SIG-M5 treated with dmso at 0.1 percent for 504 hours (cell line): ENCODE measurements around the gene PDK1.
"Not testable (repeated sequence)": the region's sequence is repeated elsewhere in the genome, so short reads cannot be mapped to it uniquely, and the experiment has no call there.

Experiments
- DNase-seq: peaks from one replicate; lab custom pipeline; 2025; ENCODE audit not compliant: unreplicated experiment; lab: John Stamatoyannopoulos, UW

The PDK1 gene

DNA sequence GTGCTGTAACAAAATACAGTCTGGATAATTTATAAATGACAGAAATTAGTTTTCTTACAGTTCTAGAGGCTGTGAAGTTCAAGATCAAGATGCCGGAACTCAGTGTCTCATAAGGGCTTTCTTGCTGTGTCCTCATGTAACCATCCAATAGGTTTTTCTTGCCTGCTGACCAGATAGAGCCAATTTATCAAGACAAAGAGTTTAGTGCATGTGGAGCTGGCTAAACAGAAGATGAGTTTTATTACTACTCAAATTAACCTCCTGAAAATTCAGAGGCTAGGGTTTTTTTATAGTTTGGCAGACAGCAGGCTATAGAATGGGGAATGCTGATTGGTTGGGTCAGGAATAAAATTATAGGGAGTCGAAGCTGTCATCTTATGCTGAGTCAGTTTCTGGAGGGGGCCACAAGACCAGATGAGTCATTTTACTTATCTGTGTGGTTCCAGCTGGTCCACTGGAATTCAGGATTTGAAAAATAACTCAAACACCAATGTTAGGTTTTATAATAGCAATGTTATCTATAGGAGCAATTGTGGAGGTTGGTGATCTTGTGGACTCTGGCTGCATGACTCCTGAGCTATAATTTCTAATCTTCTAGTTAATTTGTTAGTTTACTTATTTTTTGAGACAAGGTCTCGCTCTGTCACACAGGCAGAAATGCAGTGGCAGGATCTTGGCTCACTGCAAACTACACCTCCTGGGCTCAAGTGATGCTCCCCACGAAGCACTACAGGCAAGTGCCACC, 3.2 kb upstream of the PDK1 start:
- DNase-seq = no peak

DNA sequence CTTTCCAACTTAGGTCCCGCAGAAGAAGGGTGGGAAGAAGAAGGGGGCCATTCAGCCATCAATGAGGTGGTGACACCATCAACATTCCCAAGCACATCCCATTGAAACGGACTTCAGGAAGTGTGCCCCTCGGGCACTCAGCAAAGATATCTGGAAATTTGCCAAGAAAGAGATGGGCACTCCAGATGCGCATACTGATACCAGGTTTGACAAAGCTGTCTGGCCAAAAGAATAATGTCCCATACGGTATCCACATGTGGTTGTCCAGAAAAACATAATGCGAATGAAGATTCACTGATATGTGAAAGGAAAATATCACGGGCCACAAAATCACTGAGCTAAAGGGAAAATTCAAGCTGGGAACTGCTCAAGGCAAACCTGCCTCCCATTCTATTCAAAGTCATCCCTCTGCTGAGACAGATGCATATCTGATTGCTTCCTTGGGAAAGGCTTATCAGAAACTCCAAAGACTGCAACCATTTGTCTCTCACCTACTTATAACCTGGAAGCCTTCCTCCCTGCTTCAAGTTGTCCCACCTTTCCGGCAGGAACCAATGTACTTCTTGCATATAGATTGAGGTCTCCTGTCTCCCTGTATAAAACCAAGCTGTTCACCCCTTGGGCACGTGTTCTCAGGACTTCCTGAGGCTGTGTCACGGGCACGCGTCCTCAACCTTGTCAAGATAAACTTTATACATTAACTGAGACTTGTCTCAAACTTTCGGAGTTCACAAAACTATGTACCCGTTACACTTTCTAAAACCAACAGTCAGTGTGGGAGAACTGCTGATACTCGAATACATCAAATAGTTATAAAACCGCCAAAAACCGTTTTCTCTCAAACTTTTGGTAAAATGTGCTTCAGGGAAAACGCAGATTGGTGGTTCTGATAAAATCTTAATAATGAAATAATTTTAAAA, 1.3 kb upstream of the PDK1 start:
- no peak for DNase-seq

DNA sequence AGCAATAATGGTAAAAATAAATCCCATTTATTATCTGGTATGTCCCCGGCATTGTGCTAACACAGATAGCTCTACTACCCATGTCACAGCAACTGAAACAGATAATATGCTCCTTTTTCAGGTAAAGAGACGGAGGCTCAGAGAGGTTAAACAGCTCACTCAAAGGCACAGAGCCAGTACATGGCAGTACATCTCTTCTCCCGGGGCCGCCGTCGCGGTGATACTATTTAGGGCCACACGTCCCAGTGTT, 693 bp upstream of the PDK1 start:
- no peak for DNase-seq

GRCh38 chr2:172556284-172557033, 569 bp downstream of the PDK1 start:
- peak; percentile 75 for DNase-seq

- no peak for DNase-seq
Observed at GRCh38 chr2:172558372-172558771, 2.5 kb downstream of the PDK1 start.

- DNase-seq = no peak
Observed at GRCh38 chr2:172560721-172561120, 4.8 kb downstream of the PDK1 start.

DNA sequence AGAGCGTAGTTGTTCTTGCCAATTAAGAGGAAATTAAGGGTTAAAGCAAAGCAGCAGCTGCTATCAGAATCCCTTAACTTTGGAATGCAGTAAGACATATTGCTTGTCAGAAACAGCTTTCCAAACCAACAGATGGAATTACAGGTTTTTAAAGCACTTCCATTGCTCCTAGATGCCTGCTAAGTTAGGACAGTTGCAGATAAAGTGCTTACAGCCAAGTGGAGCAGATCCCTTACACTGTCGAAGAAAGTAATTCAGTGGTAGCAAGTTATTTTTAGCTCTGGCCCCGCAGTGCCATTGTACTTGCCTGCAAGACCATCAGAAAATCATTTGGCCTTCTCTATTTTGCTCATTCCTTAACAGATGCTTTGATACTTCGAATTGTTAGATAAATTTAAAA, 5.4 kb downstream of the PDK1 start:
- no peak for DNase-seq

DNA sequence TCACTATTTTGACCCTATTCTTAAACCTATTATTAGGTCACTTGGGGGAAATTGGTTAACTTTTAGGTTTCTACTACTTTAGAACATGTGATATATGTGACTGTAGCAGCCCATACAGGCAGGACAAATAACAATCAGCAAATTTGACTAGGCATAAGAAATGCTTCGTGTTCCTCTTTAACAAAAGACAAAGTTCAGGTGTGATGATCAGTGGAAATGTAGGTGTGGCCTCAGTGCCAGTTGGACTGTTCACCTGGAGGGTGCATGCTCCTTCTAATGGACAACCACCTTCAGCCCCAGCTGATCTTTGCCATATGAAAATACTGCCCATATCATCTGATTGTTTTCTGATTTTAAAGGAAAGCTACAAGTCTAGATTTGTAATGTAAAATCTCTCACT, 6.4 kb downstream of the PDK1 start:
- no peak for DNase-seq

DNA sequence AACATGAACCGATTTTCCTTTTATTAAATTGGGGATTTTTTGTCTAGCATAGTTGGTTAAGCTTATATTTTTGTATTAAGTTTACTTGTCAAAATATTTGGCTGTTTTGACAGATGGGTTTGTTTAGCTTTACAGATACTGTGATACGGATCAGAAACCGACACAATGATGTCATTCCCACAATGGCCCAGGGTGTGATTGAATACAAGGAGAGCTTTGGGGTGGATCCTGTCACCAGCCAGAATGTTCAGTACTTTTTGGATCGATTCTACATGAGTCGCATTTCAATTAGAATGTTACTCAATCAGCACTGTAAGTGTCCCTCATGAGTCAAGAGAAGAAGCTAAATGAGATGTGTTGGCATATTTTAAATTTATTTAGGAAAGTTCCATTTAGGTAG, 8.5 kb downstream of the PDK1 start:
- DNase-seq = no peak

GRCh38 chr2:172571245-172571644, 15.4 kb downstream of the PDK1 start:
- no peak for DNase-seq

- no peak for DNase-seq
Observed at GRCh38 chr2:172572981-172573380, 17.1 kb downstream of the PDK1 start.

DNA sequence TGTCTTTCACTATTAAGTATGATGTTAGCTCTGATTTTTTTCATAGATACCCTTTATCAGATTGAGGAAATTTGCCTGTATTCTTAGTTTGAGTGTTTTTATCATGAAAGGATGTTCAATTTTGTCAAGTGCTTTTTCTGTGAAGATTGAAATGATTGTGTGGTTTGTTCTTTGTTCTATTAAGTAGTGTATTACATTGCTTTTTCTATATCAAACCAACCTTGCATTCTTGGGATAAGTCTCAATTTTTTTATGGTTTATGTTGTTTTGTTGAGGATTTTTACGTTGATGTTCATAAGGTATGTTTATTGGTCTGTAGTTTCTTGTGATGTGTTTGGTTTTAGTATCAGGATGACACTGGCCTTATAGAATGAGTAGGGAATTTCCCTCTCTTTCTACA, 19.1 kb downstream of the PDK1 start:
- DNase-seq = no peak

- no peak for DNase-seq
Observed at GRCh38 chr2:172578054-172578453, 22.2 kb downstream of the PDK1 start.

DNA sequence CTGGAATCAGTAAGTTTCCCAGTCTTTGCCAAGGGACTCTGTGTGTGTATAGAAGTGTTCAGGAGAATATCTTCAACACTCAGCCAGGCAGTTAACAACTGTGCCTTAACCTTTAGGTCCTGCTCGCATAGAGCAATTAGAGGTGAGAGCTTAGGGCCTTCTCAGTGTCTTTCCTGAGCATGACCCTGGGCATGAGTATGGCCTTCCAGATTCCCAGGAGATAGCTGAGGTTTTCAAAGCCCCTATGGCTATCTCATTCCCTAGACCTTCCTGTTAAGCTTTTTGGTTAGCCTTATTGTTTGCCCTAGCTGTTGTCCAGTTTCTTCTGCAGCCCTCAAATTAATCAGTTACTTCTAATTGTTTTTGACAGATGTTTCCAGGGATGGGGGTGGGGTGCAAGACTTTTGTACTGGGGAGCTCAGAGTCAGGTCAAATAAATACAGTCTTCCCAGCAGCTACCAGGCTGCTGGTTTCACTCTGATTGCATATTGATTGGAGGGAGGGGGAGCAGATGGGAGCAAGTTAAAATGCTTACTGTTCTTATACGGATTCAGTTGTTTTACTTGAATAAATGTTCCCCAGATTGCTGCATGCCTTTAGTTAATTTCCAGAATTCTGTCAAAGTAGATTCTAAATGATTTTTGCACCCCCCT, 23.1 kb downstream of the PDK1 start:
- no peak for DNase-seq

DNA sequence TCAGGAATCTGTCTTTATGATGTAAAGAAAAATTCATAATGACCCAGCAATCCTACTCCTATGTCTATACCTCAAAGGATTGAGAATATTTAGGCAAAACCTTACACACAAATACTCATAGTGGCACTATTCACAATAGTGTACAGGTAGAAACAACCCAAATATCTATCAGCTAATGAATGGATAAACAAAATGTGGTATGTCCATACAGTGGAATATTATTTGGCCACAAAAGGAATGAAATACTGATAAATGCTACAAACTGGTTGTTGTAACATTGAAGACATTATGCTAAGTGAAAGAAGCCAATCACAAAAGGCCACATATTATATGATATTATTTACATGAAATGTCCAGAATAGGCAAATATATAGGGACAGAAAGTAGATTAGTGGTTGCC, 24.7 kb downstream of the PDK1 start:
- no peak for DNase-seq

DNA sequence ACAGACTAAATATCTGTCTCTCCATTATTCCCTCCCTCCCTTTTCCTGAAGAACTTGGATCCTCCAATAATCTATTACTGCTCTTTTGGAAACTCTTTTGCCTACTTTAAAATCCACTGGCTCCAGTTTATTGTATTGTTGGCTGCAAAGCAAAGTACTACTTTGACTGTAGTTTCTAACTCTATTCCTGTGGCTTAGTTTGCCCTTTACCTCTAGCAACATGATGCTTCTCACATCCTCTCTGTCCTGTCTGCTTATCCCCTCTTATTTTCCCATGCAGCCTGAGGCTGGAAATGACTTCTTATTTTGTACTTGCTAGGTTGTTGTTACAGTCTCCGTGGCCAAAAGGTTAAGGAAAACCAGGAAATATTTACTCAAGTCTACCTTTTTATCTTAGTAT, 26.8 kb downstream of the PDK1 start:
- no peak for DNase-seq

- no peak for DNase-seq
Observed at GRCh38 chr2:172586245-172586891, 30.5 kb downstream of the PDK1 start.

- DNase-seq = not testable (repeated sequence)
Observed at GRCh38 chr2:172587231-172587630, 31.3 kb downstream of the PDK1 start.

- DNase-seq = no peak
Observed at GRCh38 chr2:172588931-172589330, 33.0 kb downstream of the PDK1 start.

DNA sequence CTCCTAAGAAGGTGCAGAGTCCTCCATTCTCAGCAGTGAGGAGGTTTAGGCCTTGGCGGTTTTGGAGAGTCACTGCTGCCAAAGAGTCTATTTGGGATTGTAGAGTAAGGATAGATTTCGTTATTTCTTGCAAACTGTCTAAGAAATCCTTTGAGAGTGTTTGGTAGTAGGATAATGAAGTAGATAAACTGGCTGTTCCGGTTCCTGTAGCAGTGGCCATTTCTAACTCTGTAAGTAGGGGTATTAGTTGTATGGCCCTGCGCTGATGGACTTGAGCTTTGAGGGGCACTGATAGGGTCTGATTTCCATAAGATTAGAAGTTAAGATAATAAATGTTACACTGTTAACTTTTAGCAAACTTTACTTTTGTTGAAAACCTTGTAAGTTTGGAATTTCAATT, 35.5 kb downstream of the PDK1 start:
- not testable (repeated sequence) for DNase-seq

GRCh38 chr2:172592190-172592589, 36.3 kb downstream of the PDK1 start:
- DNase-seq = not testable (repeated sequence)
